Stimulated activated CD8-positive, alpha-beta memory T cell treated with anti-CD3 and anti-CD28 coated beads, Interleukin-4, amount 100 ng/mL, for 1 hour (primary cell): Measurements from ENCODE around the gene LAMB3.

Source experiments
- DNase-seq, 2 donors: peaks; one replicate each; pipeline ENCODE4 v3.0.0-alpha.2; 2020; ENCODE audit warnings: low read depth in 2 of 2, low spot score in 1 of 2

Gene LAMB3

DNA sequence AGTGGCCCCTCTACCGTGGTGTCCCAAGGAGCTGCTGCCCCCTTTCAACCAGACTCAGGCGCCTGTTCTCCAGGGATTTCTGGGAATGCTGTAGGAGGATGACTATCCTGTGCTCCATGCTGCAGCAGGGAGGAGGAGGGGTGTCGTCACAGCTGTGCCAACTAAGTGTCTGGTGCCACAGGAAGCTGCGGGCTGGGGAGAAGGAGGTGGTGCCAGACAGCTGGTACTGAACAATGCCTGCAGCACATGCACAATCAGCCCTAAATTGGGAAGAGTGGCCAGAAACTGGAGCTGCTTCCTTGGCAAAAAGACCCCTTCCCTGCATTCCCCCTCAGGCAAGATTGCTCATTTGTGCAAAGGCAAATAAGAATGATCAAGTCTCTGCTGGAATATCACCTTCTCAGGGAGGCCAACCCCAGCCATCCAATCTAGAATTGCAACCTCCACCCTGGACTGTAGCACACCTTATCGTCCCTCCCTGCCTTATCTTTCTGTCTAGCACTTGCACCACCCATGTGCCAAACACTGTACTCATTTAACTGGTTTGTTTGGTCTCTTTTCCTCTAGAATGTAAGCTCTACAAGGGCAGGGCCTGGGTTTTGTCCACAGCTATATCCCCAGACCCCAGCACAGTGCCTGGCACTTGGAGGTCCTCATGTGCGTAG is 33.3 kb downstream of the LAMB3 start:
- DNase-seq = no peak

DNA sequence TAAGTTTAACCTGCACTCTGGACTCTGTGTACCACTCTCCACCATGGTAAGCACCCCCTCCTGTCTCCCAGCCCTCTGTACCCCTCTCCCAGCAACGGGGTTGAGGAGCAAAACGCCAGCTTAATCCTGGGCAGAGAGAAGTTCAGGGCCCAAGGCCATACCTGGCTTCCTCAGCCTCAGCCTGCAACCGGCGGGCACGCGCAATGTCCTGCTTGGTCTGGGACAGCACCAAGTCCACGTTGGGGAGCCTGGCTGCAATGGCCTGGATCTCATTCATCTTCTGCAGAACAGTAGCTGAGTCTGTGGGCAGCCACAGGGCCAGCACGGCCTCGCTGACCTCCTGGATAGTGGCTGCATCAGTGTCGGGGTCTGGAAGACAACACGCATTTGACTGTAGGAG is 33.9 kb downstream of the LAMB3 start:
- no peak for DNase-seq

GRCh38 chr1:209617755-209618154 is 34.5 kb downstream of the LAMB3 start:
- DNase-seq = no peak

GRCh38 chr1:209617047-209617673 is 35.1 kb downstream of the LAMB3 start:
- no peak for DNase-seq

DNA sequence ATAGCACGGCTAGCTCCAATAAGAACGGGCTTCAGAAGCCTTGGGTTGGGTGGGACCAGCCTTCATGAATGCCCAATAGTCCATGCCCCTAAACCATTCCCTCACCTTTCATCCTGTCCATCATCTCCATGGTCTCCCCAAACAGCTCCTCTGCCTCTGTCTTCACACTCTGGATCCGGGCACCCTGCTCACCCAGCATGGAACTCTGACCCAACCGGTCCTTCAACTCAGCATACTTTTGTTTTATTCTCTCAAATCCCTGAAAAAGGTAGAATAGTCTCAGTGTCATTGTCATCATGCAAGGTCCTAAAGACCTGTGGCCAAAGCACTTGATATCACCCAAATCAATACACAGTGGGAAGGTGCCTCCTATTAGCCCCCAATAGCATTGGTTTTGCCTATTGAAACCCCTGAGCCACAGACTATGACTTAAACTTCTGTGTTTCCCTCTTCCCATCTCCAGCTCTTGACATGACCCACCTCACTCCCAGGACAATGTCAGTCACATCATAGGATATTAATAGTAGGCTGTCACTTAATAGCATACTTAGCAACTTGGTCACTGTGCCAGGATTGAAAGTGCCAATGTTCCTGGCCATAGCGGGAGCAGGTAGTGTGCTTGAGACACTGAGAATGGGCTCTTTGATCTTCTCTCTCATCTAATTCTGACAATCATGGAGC is 35.7 kb downstream of the LAMB3 start:
- DNase-seq = no peak

DNA sequence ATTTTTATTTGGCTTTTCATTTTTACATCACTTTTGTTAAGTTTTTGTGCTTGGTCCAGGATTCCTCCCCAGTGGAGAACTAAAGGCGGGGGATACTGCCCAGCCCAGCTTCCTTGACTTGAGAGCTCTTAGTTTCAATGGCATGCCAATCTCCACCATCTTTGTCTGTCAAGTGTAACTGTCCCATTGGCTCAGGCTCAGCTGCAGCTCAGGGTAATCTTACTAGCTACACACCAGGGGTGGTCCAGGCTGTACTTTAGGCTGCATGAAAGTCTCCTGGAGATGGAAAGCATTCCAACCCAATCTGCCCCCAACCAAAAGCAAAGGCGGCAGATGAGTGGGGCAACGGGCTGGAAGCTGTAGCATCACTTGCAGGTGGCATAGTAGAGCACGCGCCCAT is 37.3 kb downstream of the LAMB3 start:
- DNase-seq = no peak

DNA sequence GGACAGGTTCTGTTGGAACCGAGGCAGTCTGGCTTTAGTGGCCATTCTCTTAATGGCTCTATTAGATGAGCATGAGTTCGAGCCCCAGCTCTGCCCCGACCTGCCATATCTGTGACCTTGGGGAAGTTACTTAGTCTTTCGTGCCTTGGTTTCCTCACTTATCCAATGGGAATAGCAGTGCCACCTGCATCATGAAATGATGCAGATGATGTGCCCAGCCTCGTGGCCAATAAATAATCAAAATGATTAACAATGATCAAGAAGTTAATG is 38.1 kb downstream of the LAMB3 start:
- no peak for DNase-seq

- no peak for DNase-seq
Measured at GRCh38 chr1:209613400-209614150, 38.6 kb downstream of the LAMB3 start.

- no peak for DNase-seq
Measured at GRCh38 chr1:209612646-209613399, 39.4 kb downstream of the LAMB3 start.

DNA sequence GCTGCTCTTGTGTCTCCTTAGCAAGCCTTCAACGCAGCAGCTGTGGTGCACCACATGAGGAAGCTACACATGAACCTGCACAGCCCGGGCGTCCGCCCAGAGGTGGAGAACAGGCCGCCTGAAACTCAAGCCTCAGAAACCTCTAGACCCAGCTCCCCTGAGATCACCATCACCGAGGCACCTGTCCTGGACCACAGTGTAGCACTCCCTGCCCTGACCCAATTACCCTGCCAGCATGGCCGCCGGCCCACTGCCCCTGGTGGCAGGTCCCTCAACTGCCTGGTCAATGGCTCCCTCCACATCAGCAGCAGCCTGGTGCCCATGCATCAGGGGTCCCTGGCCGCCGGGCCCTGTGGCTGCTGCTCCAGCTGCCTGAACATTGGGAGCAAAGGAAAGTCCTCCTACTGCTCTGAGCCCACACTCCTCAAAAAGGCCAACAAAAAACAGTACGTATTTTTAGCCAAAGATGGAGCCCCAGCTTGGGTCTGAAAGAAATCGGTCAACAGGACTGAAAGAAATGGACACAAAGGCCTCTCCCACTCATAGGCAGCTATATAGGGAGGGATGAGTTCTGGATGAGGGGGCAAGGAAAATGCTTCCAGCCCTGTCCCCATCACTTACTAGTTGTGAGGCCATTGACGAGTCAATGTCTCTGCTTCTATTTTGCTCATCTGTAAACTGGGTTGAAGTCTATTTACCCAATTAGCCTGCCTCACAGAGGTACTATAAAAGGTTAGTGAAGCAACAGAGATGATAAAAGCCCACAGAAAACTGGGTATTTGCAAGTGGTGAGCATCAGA is 40.3 kb downstream of the LAMB3 start:
- DNase-seq = no peak

GRCh38 chr1:209610631-209610905 is 41.7 kb downstream of the LAMB3 start:
- DNase-seq = no peak

- no peak for DNase-seq
Measured at GRCh38 chr1:209609791-209610630, 42.2 kb downstream of the LAMB3 start.

DNA sequence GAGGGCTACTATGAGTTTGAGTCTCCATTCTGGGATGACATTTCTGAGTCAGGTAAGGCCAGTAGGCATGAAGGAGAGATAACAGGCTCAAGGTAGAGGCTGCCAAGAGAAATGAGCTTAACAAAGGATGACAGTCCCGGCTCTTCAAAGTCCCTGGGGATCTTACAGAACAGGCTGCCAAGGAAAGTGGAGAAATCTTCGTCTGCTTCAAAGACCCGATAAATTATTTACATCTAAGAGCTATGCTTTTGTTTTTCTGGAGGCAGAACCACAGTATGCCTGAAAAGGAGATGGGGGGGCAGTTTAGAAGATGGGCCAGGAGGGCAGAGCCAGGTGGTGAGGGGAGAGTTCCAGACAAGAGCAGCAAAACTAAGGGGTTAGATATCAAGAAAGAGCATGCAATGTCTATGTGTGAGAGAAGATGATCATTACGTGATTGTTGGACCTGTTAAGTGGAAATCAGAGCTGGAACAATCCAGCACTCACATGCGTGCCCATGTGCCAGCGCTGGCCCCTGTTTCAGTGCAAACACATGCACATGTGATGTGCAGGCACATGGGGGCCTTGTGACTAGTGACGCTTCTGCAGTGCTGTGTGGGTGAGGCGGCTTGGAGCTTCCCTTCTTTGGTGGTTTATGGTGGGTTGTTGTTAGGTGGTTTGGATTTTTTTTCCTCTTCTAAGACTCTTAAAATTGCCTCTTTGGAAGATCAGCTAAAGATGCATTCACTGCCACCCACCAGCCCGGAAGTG is 43.0 kb downstream of the LAMB3 start:
- no peak for DNase-seq

- no peak for DNase-seq
Measured at GRCh38 chr1:209607795-209608178, 44.4 kb downstream of the LAMB3 start.

DNA sequence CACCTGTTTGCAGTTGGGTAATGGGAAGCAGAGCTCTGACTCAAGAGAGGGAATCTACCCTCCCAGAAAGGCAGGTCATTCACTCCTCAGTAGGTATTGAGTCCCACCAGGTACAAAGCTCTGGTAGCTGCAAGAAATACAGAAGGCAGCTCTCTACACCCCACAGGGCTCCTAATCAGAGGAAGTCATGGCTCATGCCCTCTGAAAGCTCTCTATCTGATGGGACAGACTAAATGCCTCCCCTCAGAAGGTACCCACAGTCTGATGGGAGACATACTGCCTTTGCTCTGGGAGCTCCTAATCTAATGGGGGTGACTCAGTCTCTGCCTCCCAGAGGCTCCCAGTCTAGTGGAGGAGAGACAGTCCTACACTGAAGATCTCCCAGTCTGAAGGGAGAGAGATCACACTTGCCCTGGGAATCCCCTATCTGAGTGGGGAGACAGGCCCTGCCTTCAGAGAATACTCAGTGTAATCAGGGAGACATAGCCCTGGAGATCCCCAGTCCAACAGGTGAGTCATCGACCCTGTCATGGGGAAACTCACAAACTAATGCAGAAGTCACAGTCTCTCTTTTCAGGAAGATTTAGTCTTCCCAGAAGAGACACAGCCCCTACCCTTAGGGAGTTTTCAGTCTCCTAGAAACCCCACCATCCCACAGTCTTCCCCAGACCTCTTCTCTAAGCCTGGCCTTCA is 45.0 kb downstream of the LAMB3 start:
- no peak for DNase-seq

DNA sequence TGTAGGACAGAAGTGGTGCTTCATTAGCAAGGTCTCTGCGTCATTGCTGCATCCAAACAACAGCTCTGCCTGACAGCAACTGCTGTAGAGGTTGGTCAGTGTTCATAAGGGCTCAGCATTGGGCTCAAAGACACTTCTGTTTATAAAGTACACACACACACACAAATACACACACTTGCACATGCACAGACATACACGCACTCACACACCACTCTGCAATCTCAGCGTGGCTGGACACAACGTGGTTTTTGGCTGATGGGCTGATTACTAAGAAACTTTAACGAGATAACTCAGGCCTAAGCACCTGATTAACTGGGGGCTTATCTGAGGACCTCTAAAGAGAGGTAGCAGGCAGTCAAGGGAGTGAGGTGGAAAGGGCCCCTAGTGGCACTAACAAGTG is 48.3 kb downstream of the LAMB3 start:
- no peak for DNase-seq

- no peak for DNase-seq
Measured at GRCh38 chr1:209601809-209602657, 50.2 kb downstream of the LAMB3 start.

GRCh38 chr1:209600541-209600940 is 51.7 kb downstream of the LAMB3 start:
- no peak for DNase-seq
